Measurements from ENCODE around the gene DET1. TPM values are rescaled to one million over a fixed set of nuclear protein-coding genes. Genes with fewer than 3 reads are reported as not detected.

Gene DET1
- polyA plus RNA-seq, 1 of the 3 experiments (the other 2 are of a cell fraction): 4.5 TPM

DNA sequence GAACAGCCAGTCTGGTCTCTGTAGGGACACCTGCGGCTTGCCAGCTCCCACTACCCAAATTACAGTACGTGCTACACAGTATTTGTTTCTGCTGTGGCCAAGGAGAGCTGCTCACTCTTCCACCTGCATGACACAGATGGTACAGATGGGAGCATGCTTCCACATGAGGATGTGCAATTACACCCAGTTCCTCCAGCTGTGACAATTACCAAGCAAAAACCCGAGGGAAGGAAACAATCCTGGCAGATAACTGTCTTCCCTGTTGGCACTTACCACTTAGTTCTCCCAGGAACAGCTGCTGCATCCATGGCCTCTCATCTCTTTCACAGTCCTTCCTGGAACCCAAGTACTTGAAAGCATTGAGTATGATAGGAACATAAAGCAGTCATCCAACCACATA lies 34.4 kb downstream of the DET1 start:
- POLR2A ChIA-PET: no interaction called here
- Histone ChIP-seq H3K4me1 (ENCODE audit: control insufficient read depth in 1 of 2, insufficient read depth in 2 of 2, low read depth in 1 of 2, low read length in 1 of 2) (no peaks in the 10 kb centered on the region), H3K36me3 (replicated peaks in 1 of 2; ENCODE audit: control insufficient read depth in 1 of 2, insufficient read depth in 2 of 2, low read length in 1 of 2) (peaks cover 10 to 51% of the 10 kb centered on the region in 2 experiments), H3K79me2 (ENCODE audit: insufficient read depth) (no peaks in the 10 kb centered on the region), H3K9me2 (no peaks in the 10 kb centered on the region), H3K9ac (no peak overlapping the region), H3K27me3 (ENCODE audit: insufficient read depth) (no peaks in the 10 kb centered on the region), H4K20me1 (ENCODE audit: insufficient read depth) (no peaks in the 10 kb centered on the region), H3K27ac (ENCODE audit: low read depth in 2 of 2, low read length in 1 of 2) (no peak overlapping the region), H3K4me2 (no peak overlapping the region), H2AFZ (ENCODE audit: low read depth) (no peak overlapping the region), H3K4me3 (ENCODE audit: low read depth in 2 of 2, low read length in 1 of 2) (no peak overlapping the region), H3F3A (replicated peaks; ENCODE audit: insufficient read depth) (no peaks in the 10 kb centered on the region), H3K9me3 (no peaks in the 10 kb centered on the region)
- TF ChIP-seq USF1 (IDR thresholded peaks at IDR 0.05; ENCODE audit: borderline replicate concordance, low read depth) (no peak), RXRA (IDR thresholded peaks at IDR 0.05; ENCODE audit: borderline replicate concordance, low read depth) (no peak), FOXJ3 (CRISPR knock-in tag; IDR thresholded peaks at IDR 0.05) (no peak), FOSL2 (IDR thresholded peaks at IDR 0.05; ENCODE audit: borderline replicate concordance, low read depth) (no peak), TCF12 (IDR thresholded peaks at IDR 0.05) (no peak)
- DNase-seq: no peak
- CTCF ChIA-PET: interaction anchor here (0.7 kb wide), 1 partner anchor 322 kb away, joined by 4 read pairs; no protein-coding TSS in a partner anchor
- 57% methylated on average over 3 of the region's 3 CpGs for WGBS (ENCODE audit: low lambda C conversion rate)

DNA sequence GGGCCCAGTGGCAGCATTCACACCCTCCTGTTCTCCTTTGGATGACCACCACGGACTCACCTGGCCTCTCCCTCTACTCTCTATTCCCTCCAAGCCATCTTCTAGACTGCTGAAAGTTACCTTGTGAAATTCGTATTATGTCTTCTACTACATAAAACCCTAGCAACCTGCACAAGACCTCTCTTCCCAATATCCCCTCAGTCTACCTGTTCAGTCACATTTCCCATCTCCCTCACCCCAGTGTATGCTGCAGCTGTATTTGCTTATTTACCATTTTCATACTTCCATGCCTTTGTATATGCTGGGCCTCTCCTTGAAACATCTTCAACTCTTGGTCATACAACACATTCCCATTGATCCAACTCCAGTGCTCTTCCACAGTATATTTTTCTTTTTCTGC lies 35.3 kb downstream of the DET1 start:
- H3K9me2 ChIP-seq: no peaks in the 10 kb centered on the region
- no peak overlapping the region for H2AFZ ChIP-seq (ENCODE audit: low read depth)
- TF ChIP-seq RAD21 (IDR thresholded peaks at IDR 0.05; ENCODE audit: low read length) (no peak), SMC3 (IDR thresholded peaks at IDR 0.05; ENCODE audit: low read depth, low read length) (no peak), FOXM1 (IDR thresholded peaks at IDR 0.05; ENCODE audit: low read depth) (no peak), ELF1 (IDR thresholded peaks at IDR 0.05) (no peak), RCOR1 (IDR thresholded peaks at IDR 0.05; ENCODE audit: low read length) (no peak), IRF3 (IDR thresholded peaks at IDR 0.05; ENCODE audit: low read depth, low read length) (no peak), MXI1 (IDR thresholded peaks at IDR 0.05; ENCODE audit: low read depth, low read length) (no peak), JUND (IDR thresholded peaks at IDR 0.05) (no peak)
- TF ChIP-seq, protein P1, sequence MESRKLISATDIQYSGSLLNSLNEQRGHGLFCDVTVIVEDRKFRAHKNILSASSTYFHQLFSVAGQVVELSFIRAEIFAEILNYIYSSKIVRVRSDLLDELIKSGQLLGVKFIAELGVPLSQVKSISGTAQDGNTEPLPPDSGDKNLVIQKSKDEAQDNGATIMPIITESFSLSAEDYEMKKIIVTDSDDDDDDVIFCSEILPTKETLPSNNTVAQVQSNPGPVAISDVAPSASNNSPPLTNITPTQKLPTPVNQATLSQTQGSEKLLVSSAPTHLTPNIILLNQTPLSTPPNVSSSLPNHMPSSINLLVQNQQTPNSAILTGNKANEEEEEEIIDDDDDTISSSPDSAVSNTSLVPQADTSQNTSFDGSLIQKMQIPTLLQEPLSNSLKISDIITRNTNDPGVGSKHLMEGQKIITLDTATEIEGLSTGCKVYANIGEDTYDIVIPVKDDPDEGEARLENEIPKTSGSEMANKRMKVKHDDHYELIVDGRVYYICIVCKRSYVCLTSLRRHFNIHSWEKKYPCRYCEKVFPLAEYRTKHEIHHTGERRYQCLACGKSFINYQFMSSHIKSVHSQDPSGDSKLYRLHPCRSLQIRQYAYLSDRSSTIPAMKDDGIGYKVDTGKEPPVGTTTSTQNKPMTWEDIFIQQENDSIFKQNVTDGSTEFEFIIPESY (IDR thresholded peaks at IDR 0.05; ENCODE audit: borderline replicate concordance, low read depth): no peak
- TF ChIP-seq, protein P2, sequence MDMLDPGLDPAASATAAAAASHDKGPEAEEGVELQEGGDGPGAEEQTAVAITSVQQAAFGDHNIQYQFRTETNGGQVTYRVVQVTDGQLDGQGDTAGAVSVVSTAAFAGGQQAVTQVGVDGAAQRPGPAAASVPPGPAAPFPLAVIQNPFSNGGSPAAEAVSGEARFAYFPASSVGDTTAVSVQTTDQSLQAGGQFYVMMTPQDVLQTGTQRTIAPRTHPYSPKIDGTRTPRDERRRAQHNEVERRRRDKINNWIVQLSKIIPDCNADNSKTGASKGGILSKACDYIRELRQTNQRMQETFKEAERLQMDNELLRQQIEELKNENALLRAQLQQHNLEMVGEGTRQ (IDR thresholded peaks at IDR 0.05; ENCODE audit: borderline replicate concordance, low read depth, low read length): no peak
- no peak overlapping the region for H3K4me2 ChIP-seq
- H3K4me3 ChIP-seq (ENCODE audit: low read depth in 2 of 2, low read length in 1 of 2): no peak overlapping the region
- no peak overlapping the region for H3K27ac ChIP-seq (ENCODE audit: low read depth in 2 of 2, low read length in 1 of 2)
- H3K4me1 ChIP-seq (ENCODE audit: control insufficient read depth in 1 of 2, insufficient read depth in 2 of 2, low read depth in 1 of 2, low read length in 1 of 2): no peaks in the 10 kb centered on the region; a peak in 1 of 4 replicates
- no peaks in the 10 kb centered on the region for H3K27me3 ChIP-seq (ENCODE audit: insufficient read depth)
- POLR2A ChIA-PET: no interaction called here
- no peaks in the 10 kb centered on the region for H3K9me3 ChIP-seq
- H3F3A ChIP-seq (replicated peaks; ENCODE audit: insufficient read depth): no peaks in the 10 kb centered on the region
- no peaks in the 10 kb centered on the region for H3K79me2 ChIP-seq (ENCODE audit: insufficient read depth)
- no peaks in the 10 kb centered on the region for H4K20me1 ChIP-seq (ENCODE audit: insufficient read depth)
- H3K9ac ChIP-seq: no peak overlapping the region
- peaks cover 10 to 52% of the 10 kb centered on the region in 2 experiments for H3K36me3 ChIP-seq (replicated peaks in 1 of 2; ENCODE audit: control insufficient read depth in 1 of 2, insufficient read depth in 2 of 2, low read length in 1 of 2)
- no peak for DNase-seq
- CTCF ChIA-PET: no interaction called here
- WGBS (ENCODE audit: low lambda C conversion rate): 95% methylated on average over 2 of the region's 2 CpGs
